ENCODE measurements around the gene SETSIP. TPM values are rescaled to one million over a fixed set of nuclear protein-coding genes. Genes with fewer than 3 reads are reported as not detected.

The SETSIP gene
- total RNA-seq, 1 experiment from 2014 or later: 0.91 TPM

- Histone ChIP-seq H3K9ac (ENCODE audit: low read length) (no peak overlapping the region), H3K9me2 (replicated peaks; ENCODE audit: low read length) (no peaks in the 10 kb centered on the region), H3K4me3 (ENCODE audit: low read length) (no peak overlapping the region), H3F3A (ENCODE audit: low read length, unreplicated experiment) (no peaks in the 10 kb centered on the region), H3K4me2 (ENCODE audit: low read length) (no peak overlapping the region), H3K27me3 (ENCODE audit: low read length) (no peaks in the 10 kb centered on the region), H3K36me3 (ENCODE audit: low read depth, low read length) (no peaks in the 10 kb centered on the region), H2AFZ (ENCODE audit: low read length) (no peak overlapping the region), H3K4me1 (ENCODE audit: insufficient read depth, low read length) (peaks cover 8% of the 10 kb centered on the region), H3K79me2 (ENCODE audit: low read length) (no peaks in the 10 kb centered on the region), H3K27ac (ENCODE audit: low read length) (no peak overlapping the region), H3K9me3 (ENCODE audit: low read length) (no peaks in the 10 kb centered on the region), H4K20me1 (ENCODE audit: low read length) (no peaks in the 10 kb centered on the region)
- BruUV-seq (replicated peaks): no TSS peak
- intact Hi-C loops (cut with micrococcal nuclease): no loop called here
- ChIA-PET POLR2A (ENCODE audit: unreplicated experiment) (no interaction called here), CTCF (no interaction called here)
- DNase-seq (no peak), ATAC-seq (no peak)
- TF ChIP-seq, protein P1, sequence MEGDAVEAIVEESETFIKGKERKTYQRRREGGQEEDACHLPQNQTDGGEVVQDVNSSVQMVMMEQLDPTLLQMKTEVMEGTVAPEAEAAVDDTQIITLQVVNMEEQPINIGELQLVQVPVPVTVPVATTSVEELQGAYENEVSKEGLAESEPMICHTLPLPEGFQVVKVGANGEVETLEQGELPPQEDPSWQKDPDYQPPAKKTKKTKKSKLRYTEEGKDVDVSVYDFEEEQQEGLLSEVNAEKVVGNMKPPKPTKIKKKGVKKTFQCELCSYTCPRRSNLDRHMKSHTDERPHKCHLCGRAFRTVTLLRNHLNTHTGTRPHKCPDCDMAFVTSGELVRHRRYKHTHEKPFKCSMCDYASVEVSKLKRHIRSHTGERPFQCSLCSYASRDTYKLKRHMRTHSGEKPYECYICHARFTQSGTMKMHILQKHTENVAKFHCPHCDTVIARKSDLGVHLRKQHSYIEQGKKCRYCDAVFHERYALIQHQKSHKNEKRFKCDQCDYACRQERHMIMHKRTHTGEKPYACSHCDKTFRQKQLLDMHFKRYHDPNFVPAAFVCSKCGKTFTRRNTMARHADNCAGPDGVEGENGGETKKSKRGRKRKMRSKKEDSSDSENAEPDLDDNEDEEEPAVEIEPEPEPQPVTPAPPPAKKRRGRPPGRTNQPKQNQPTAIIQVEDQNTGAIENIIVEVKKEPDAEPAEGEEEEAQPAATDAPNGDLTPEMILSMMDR (conservative IDR thresholded peaks at IDR 0.05; ENCODE audit: low read depth, low read length): no peak
- TF ChIP-seq EZH2phosphoT487 (IDR thresholded peaks at IDR 0.05; ENCODE audit: borderline replicate concordance, low read length) (no peak), EZH2 (IDR thresholded peaks at IDR 0.05; ENCODE audit: low read length, unreplicated experiment) (no peak)
Measured at GRCh38 chr1:92117526-92117925, 42.3 kb upstream of the SETSIP start.

DNA sequence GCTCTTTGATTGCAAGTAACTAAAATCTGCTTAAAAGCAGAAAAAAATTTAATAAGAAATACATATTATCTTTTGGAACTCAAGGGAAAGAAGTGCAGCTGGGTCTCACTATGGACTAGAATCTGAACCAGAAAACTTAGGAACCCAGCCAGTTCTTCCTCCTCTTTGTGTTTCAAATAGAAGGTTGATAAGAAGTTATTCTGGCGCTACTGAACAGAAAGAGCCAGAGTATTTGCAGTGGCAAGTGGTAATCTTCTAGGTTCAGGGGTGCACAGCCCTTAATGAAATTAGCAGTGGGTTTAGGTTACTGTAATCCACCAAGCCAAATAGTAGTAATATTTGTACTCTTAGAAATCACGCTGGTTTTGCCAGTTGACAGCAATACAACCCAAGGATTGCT lies 33.4 kb upstream of the SETSIP start:
- TF ChIP-seq, protein P1 (conservative IDR thresholded peaks at IDR 0.05; ENCODE audit: low read depth, low read length): no peak
- TF ChIP-seq EZH2 (IDR thresholded peaks at IDR 0.05; ENCODE audit: low read length, unreplicated experiment): no peak
- no peak for TF ChIP-seq EZH2phosphoT487 (IDR thresholded peaks at IDR 0.05; ENCODE audit: borderline replicate concordance, low read length)
- ChIA-PET POLR2A (ENCODE audit: unreplicated experiment) (no interaction called here), CTCF (no interaction called here)

GRCh38 chr1:92105546-92106081 lies 30.4 kb upstream of the SETSIP start:
- H3K4me2 ChIP-seq (ENCODE audit: low read length): no peak overlapping the region
- CTCF ChIA-PET: no interaction called here
- H3K9me2 ChIP-seq (replicated peaks; ENCODE audit: low read length): no peaks in the 10 kb centered on the region
- H3K4me1 ChIP-seq (ENCODE audit: insufficient read depth, low read length): no peaks in the 10 kb centered on the region
- no peak overlapping the region for H2AFZ ChIP-seq (ENCODE audit: low read length)
- DNase-seq (peak; percentile 7), ATAC-seq (no peak)
- no peaks in the 10 kb centered on the region for H4K20me1 ChIP-seq (ENCODE audit: low read length)
- no peak overlapping the region for H3K4me3 ChIP-seq (ENCODE audit: low read length)
- H3F3A ChIP-seq (ENCODE audit: low read length, unreplicated experiment): no peaks in the 10 kb centered on the region
- H3K27me3 ChIP-seq (ENCODE audit: low read length): no peaks in the 10 kb centered on the region
- BruUV-seq (replicated peaks): no TSS peak
- POLR2A ChIA-PET (ENCODE audit: unreplicated experiment): no interaction called here
- H3K36me3 ChIP-seq (ENCODE audit: low read depth, low read length): no peaks in the 10 kb centered on the region
- TF ChIP-seq EZH2 (IDR thresholded peaks at IDR 0.05; ENCODE audit: low read length, unreplicated experiment) (no peak), EZH2phosphoT487 (IDR thresholded peaks at IDR 0.05; ENCODE audit: borderline replicate concordance, low read length) (no peak)
- TF ChIP-seq, protein P1 (conservative IDR thresholded peaks at IDR 0.05; ENCODE audit: low read depth, low read length): no peak
- no peak overlapping the region for H3K9ac ChIP-seq (ENCODE audit: low read length)
- no peaks in the 10 kb centered on the region for H3K9me3 ChIP-seq (ENCODE audit: low read length)
- H3K79me2 ChIP-seq (ENCODE audit: low read length): no peaks in the 10 kb centered on the region
- intact Hi-C loops (cut with micrococcal nuclease): no loop called here
- H3K27ac ChIP-seq (ENCODE audit: low read length): no peak overlapping the region

More for the DNA sequence above, 33.4 kb upstream of the SETSIP start:
- ATAC-seq: no peak
- H4K20me1 ChIP-seq (ENCODE audit: low read length): no peaks in the 10 kb centered on the region
- no peaks in the 10 kb centered on the region for H3K9me2 ChIP-seq (replicated peaks; ENCODE audit: low read length)
- no peaks in the 10 kb centered on the region for H3K9me3 ChIP-seq (ENCODE audit: low read length)
- intact Hi-C loops (cut with micrococcal nuclease): no loop called here
- no peak overlapping the region for H3K9ac ChIP-seq (ENCODE audit: low read length)
- H3K36me3 ChIP-seq (ENCODE audit: low read depth, low read length): no peaks in the 10 kb centered on the region
- no peaks in the 10 kb centered on the region for H3K79me2 ChIP-seq (ENCODE audit: low read length)
- no peak overlapping the region for H3K4me3 ChIP-seq (ENCODE audit: low read length)
- H2AFZ ChIP-seq (ENCODE audit: low read length): no peak overlapping the region
- BruUV-seq (replicated peaks): no TSS peak
- H3K27ac ChIP-seq (ENCODE audit: low read length): no peak overlapping the region
- H3F3A ChIP-seq (ENCODE audit: low read length, unreplicated experiment): no peaks in the 10 kb centered on the region
- DNase-seq: no peak
- H3K4me1 ChIP-seq (ENCODE audit: insufficient read depth, low read length): no peaks in the 10 kb centered on the region
- no peaks in the 10 kb centered on the region for H3K27me3 ChIP-seq (ENCODE audit: low read length)
- no peak overlapping the region for H3K4me2 ChIP-seq (ENCODE audit: low read length)
